Hepatocyte (in vitro differentiated cells): ENCODE measurements around the gene MYO1E. TPM values are rescaled to one million over a fixed set of nuclear protein-coding genes. Genes with fewer than 3 reads are reported as not detected.

Source experiments
- DNase-seq: peaks from one replicate; pipeline ENCODE4 v3.0.0-alpha.2; 2016; ENCODE audit warnings: low spot score
- H2AFZ ChIP-seq: fragments of 200-600 bp; sonication (generic); 2 replicates; pipeline ENCODE4 v1.6.0; 2016; ENCODE audit warnings: antibody characterized with exemption, mild to moderate bottlenecking
- H3K27ac ChIP-seq: fragments of 200-600 bp; sonication (generic); 2 replicates; pipeline ENCODE4 v1.5.1; 2016; ENCODE audit warnings: mild to moderate bottlenecking
- H3K27me3 ChIP-seq: fragments of 200-600 bp; sonication (generic); 2 replicates; pipeline ENCODE4 v1.6.1; 2016
- H3K36me3 ChIP-seq: fragments of 200-600 bp; sonication (generic); replicated peaks from 2 replicates; pipeline ENCODE4 v1.5.1; 2016; ENCODE audit warnings: low read depth; ENCODE audit not compliant: insufficient read depth
- H3K4me1 ChIP-seq: fragments of 200-600 bp; sonication (generic); 2 replicates; pipeline ENCODE4 v1.5.1; 2016; ENCODE audit warnings: mild to moderate bottlenecking, moderate library complexity; ENCODE audit not compliant: insufficient read depth
- H3K4me2 ChIP-seq: fragments of 200-600 bp; sonication (generic); 2 replicates; pipeline ENCODE4 v1.6.0; 2016
- H3K4me3 ChIP-seq: fragments of 200-600 bp; sonication (generic); 2 replicates; pipeline ENCODE4 v1.5.1; 2016; ENCODE audit warnings: mild to moderate bottlenecking
- H3K79me2 ChIP-seq: fragments of 200-600 bp; sonication (generic); 2 replicates; pipeline ENCODE4 v1.6.0; 2017; ENCODE audit warnings: mild to moderate bottlenecking
- H3K9me2 ChIP-seq: fragments of 200-600 bp; sonication (generic); replicated peaks from 2 replicates; pipeline ENCODE4 v1.6.0; 2017; ENCODE audit warnings: mild to moderate bottlenecking; ENCODE audit not compliant: insufficient read depth
- H3K9me3 ChIP-seq: fragments of 200-600 bp; sonication (generic); 2 replicates; pipeline ENCODE4 v1.5.1; 2016; ENCODE audit warnings: low read depth, mild to moderate bottlenecking
- H4K20me1 ChIP-seq: fragments of 200-600 bp; sonication (generic); 2 replicates; pipeline ENCODE4 v1.6.0; 2016; ENCODE audit warnings: mild to moderate bottlenecking; ENCODE audit not compliant: insufficient read depth, poor library complexity, severe bottlenecking
- EZH2 ChIP-seq: fragments of 200-600 bp; sonication (generic); IDR thresholded peaks from 2 replicates; pipeline ENCODE4 v1.6.1; 2016; ENCODE audit warnings: antibody characterized with exemption, mild to moderate bottlenecking, borderline replicate concordance
- EZH2phosphoT487 ChIP-seq: fragments of 200-600 bp; sonication (generic); IDR thresholded peaks from one replicate; pipeline ENCODE4 v1.6.1; 2018; ENCODE audit warnings: antibody characterized with exemption, mild to moderate bottlenecking, low read depth, moderate library complexity; ENCODE audit not compliant: unreplicated experiment, severe bottlenecking
- WGBS: methylation state at CpG from one replicate; pipeline ENCODE4 v1.1.6; 2016; ENCODE audit warnings: low lambda C conversion rate; ENCODE audit errors: missing lambda C conversion rate; 5-methylcytosine and 5-hydroxymethylcytosine counted together
- polyA plus RNA-seq: library from polyadenylated mRNA; unstranded; fragments of >200 nt; fragmentation: Nextera tagmentation; extraction: Ambion mirVana; gene quantifications from 2 replicates; pipeline ENCODE4 v1.2.1, GENCODE V29; 2016
- total RNA-seq: library from RNA; depleted of rRNA; stranded (reverse); fragments of >200 nt; gene quantifications from 2 replicates; pipeline ENCODE4 v1.2.3, GENCODE V29; 2014
- TF ChIP-seq, protein P1 (sequence below): fragments of 200-600 bp; sonication (generic); IDR thresholded peaks from 2 replicates; pipeline ENCODE4 v1.5.1; 2016; ENCODE audit warnings: antibody characterized with exemption, mild to moderate bottlenecking; ENCODE audit not compliant: poor library complexity

Gene MYO1E
- total and polyA plus RNA-seq, 2 experiments from 2014 or later: 107 to 111 TPM

- Histone ChIP-seq H3K4me1 (peaks cover 7% of the 10 kb centered on the region), H3K79me2 (peaks cover 62% of the 10 kb centered on the region), H4K20me1 (no peaks in the 10 kb centered on the region), H3K4me3 (no peak overlapping the region), H3K4me2 (no peak overlapping the region), H3K27ac (no peak overlapping the region), H2AFZ (no peak overlapping the region), H3K27me3 (no peaks in the 10 kb centered on the region), H3K9me3 (no peaks in the 10 kb centered on the region), H3K9me2 (no peaks in the 10 kb centered on the region), H3K36me3 (no peaks in the 10 kb centered on the region)
- TF ChIP-seq EZH2 (no peak), EZH2phosphoT487 (no peak)
- TF ChIP-seq, protein P1, sequence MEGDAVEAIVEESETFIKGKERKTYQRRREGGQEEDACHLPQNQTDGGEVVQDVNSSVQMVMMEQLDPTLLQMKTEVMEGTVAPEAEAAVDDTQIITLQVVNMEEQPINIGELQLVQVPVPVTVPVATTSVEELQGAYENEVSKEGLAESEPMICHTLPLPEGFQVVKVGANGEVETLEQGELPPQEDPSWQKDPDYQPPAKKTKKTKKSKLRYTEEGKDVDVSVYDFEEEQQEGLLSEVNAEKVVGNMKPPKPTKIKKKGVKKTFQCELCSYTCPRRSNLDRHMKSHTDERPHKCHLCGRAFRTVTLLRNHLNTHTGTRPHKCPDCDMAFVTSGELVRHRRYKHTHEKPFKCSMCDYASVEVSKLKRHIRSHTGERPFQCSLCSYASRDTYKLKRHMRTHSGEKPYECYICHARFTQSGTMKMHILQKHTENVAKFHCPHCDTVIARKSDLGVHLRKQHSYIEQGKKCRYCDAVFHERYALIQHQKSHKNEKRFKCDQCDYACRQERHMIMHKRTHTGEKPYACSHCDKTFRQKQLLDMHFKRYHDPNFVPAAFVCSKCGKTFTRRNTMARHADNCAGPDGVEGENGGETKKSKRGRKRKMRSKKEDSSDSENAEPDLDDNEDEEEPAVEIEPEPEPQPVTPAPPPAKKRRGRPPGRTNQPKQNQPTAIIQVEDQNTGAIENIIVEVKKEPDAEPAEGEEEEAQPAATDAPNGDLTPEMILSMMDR: no peak
- WGBS: 89% methylated on average over 7 of the region's 7 CpGs
- DNase-seq: no peak
Measured at GRCh38 chr15:59306520-59307164, 66.0 kb downstream of the MYO1E start.

DNA sequence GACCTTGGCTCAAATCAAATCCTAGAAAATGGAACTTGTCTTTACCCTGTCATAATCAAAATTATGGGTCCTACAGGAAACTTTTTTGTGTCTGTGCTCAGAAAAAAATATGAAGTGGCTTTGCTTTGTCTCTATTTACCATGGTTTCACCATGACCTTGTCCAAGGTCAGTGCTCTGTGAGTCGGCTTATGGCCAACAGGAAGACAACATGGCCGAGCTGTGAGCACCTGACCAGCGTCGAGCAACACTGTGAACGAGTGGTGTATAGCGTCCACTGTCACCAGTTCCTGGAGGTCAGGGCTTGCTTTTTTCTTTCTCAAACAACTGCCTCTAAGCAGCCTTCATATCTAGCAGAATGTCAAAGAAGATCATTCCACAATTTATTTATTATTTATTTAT lies 67.9 kb downstream of the MYO1E start:
- H4K20me1 ChIP-seq: no peaks in the 10 kb centered on the region
- peaks cover 11% of the 10 kb centered on the region for H3K4me1 ChIP-seq
- H3K9me3 ChIP-seq: no peaks in the 10 kb centered on the region
- H3K9me2 ChIP-seq: no peaks in the 10 kb centered on the region
- H3K36me3 ChIP-seq: no peaks in the 10 kb centered on the region
- peak overlapping the region; percentile 61 for H3K27ac ChIP-seq
- no peak overlapping the region for H2AFZ ChIP-seq
- no peaks in the 10 kb centered on the region for H3K27me3 ChIP-seq
- TF ChIP-seq EZH2phosphoT487 (no peak), EZH2 (no peak)
- TF ChIP-seq, protein P1: no peak
- H3K79me2 ChIP-seq: peaks cover 62% of the 10 kb centered on the region
- H3K4me3 ChIP-seq: no peak overlapping the region
- 94% methylated on average over 6 of the region's 6 CpGs for WGBS
- no peak for DNase-seq
- no peak overlapping the region for H3K4me2 ChIP-seq

GRCh38 chr15:59304034-59304795 lies 68.5 kb downstream of the MYO1E start:
- Histone ChIP-seq H3K4me2 (no peak overlapping the region), H3K9me3 (no peaks in the 10 kb centered on the region), H3K27me3 (no peaks in the 10 kb centered on the region), H3K36me3 (no peaks in the 10 kb centered on the region), H3K4me1 (peaks cover 13% of the 10 kb centered on the region), H3K27ac (peak overlapping the region; percentile 61), H3K79me2 (peaks cover 68% of the 10 kb centered on the region), H4K20me1 (no peaks in the 10 kb centered on the region), H3K4me3 (no peak overlapping the region), H3K9me2 (no peaks in the 10 kb centered on the region), H2AFZ (no peak overlapping the region)
- TF ChIP-seq EZH2phosphoT487 (no peak), EZH2 (no peak)
- TF ChIP-seq, protein P1: no peak
- no peak for DNase-seq
- 90% methylated on average over 15 of the region's 15 CpGs for WGBS
